ENCODE data around the gene TREML2.

- TF ChIP-seq POLR2A (IDR thresholded peaks at IDR 0.05) (no peak), CTCF (IDR thresholded peaks at IDR 0.05) (no peak)
Observed at GRCh38 chr6:41161851-41162552, 38.9 kb downstream of the TREML2 start.

Data from Peyer's patch (tissue), 4 donors.